ENCODE measurements around the gene MLLT6. TPM values are rescaled to one million over a fixed set of nuclear protein-coding genes. Genes with fewer than 3 reads are reported as not detected.

Gene MLLT6
- total RNA-seq, 1 donor from 2014 or later = 59.8 TPM

DNA sequence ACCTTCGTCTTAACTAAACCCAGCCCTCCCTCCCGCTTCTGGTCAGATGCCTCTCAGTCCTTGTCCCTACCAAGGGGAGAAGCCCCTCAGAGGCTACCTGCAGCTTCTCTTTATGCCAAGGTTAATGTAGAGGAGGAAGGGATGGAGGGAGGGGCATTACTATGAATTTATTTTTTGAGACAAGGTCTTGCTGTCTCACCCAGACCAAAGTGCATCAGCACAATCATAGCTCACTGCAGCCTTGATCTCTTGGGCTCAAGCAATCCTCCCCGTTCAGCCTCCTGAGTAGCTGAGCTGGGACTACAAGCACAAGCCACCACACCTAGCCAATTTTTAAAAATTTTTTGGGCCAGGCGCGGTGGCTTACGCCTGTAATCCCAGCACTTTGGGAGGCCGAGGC lies 45.7 kb upstream of the MLLT6 start:
- TF ChIP-seq CTCF (IDR thresholded peaks at IDR 0.05; ENCODE audit: partially characterized antibody, unreplicated experiment) = no peak

GRCh38 chr17:38660097-38661025 lies 44.7 kb upstream of the MLLT6 start:
- Mint-ChIP-seq H3K36me3 (ENCODE audit: unreplicated experiment) (no peaks in the 10 kb centered on the region), H3K4me1 (ENCODE audit: low read depth, unreplicated experiment) (peaks cover 12% of the 10 kb centered on the region), H3K9me3 (ENCODE audit: unreplicated experiment) (peaks cover 5% of the 10 kb centered on the region), H3K4me3 (ENCODE audit: unreplicated experiment) (no peak overlapping the region), H3K27ac (ENCODE audit: unreplicated experiment) (no peak overlapping the region), H3K27me3 (ENCODE audit: unreplicated experiment) (peaks cover 8% of the 10 kb centered on the region)
- no peak for TF ChIP-seq CTCF (IDR thresholded peaks at IDR 0.05; ENCODE audit: partially characterized antibody, unreplicated experiment)
- no peak for DNase-seq

More for the DNA sequence above, 45.7 kb upstream of the MLLT6 start:
- no peak for DNase-seq
- H3K9me3 Mint-ChIP-seq (ENCODE audit: unreplicated experiment) = peaks cover 5% of the 10 kb centered on the region
- H3K27ac Mint-ChIP-seq (ENCODE audit: unreplicated experiment) = no peak overlapping the region
- no peak overlapping the region for H3K4me3 Mint-ChIP-seq (ENCODE audit: unreplicated experiment)
- peaks cover 8% of the 10 kb centered on the region for H3K27me3 Mint-ChIP-seq (ENCODE audit: unreplicated experiment)
- no peaks in the 10 kb centered on the region for H3K36me3 Mint-ChIP-seq (ENCODE audit: unreplicated experiment)
- peaks cover 18% of the 10 kb centered on the region for H3K4me1 Mint-ChIP-seq (ENCODE audit: low read depth, unreplicated experiment)

DNA sequence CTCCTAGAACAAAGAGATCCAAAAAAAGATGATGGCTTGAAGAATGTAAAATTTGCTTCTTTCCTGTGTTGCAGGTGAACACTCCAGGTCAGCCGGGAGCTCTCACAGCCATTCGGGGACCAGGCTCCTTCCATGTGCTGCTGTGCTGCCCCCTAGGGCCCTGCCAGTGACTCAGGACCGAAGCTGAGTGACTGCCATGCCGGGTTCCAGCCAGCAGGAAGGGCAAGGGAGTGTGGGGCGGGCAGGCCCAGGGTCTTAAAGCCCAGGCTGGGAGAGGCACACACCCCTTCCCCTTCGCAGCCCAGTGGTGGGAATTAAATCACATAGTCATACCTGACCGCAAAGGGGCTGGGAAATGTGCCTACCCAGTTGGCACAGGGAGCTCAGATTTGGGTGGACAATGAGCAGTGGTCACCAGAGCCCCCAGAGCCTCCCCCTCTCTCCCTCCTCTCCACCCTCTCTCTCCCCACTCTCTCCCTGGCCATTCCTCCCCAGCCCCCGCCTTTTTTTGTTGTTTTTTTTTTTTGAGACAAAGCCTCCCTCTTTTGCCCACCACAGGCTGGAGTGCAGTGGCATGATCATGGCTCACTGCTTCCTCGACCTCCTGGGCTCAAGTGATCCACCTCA lies 41.8 kb upstream of the MLLT6 start:
- H3K9me3 Mint-ChIP-seq (ENCODE audit: unreplicated experiment) = peaks cover 5% of the 10 kb centered on the region
- peak; percentile 88 for DNase-seq

GRCh38 chr17:38663964-38664644 lies 41.0 kb upstream of the MLLT6 start:
- TF ChIP-seq CTCF (IDR thresholded peaks at IDR 0.05; ENCODE audit: partially characterized antibody, unreplicated experiment) = no peak
- Mint-ChIP-seq H3K27ac (ENCODE audit: unreplicated experiment) (no peak overlapping the region), H3K27me3 (ENCODE audit: unreplicated experiment) (peaks cover 6% of the 10 kb centered on the region), H3K36me3 (ENCODE audit: unreplicated experiment) (no peaks in the 10 kb centered on the region), H3K9me3 (ENCODE audit: unreplicated experiment) (peaks cover 5% of the 10 kb centered on the region), H3K4me3 (ENCODE audit: unreplicated experiment) (no peak overlapping the region), H3K4me1 (ENCODE audit: low read depth, unreplicated experiment) (no peaks in the 10 kb centered on the region)
- no peak for DNase-seq

More for the DNA sequence above, 41.8 kb upstream of the MLLT6 start:
- peaks cover 5% of the 10 kb centered on the region for H3K27me3 Mint-ChIP-seq (ENCODE audit: unreplicated experiment)
- H3K4me3 Mint-ChIP-seq (ENCODE audit: unreplicated experiment) = no peak overlapping the region
- no peaks in the 10 kb centered on the region for H3K4me1 Mint-ChIP-seq (ENCODE audit: low read depth, unreplicated experiment)
- H3K27ac Mint-ChIP-seq (ENCODE audit: unreplicated experiment) = no peak overlapping the region
- H3K36me3 Mint-ChIP-seq (ENCODE audit: unreplicated experiment) = no peaks in the 10 kb centered on the region
- peak; percentile 76 for TF ChIP-seq CTCF (IDR thresholded peaks at IDR 0.05; ENCODE audit: partially characterized antibody, unreplicated experiment)

Measured in glutamatergic neuron (in vitro differentiated cells).